GM19023 (cell line): ENCODE results near the gene CD40.
A peak's percentile ranks its signal among the peaks of the same experiment; 100 is the strongest.

ENCODE experiments used
- ATAC-seq: cut with Tn5 transposase; IDR thresholded peaks from one replicate; pipeline ENCODE4 v1.9.1; 2021; ENCODE audit warnings: mild to moderate bottlenecking, moderate library complexity; ENCODE audit not compliant: unreplicated experiment

Gene CD40

DNA sequence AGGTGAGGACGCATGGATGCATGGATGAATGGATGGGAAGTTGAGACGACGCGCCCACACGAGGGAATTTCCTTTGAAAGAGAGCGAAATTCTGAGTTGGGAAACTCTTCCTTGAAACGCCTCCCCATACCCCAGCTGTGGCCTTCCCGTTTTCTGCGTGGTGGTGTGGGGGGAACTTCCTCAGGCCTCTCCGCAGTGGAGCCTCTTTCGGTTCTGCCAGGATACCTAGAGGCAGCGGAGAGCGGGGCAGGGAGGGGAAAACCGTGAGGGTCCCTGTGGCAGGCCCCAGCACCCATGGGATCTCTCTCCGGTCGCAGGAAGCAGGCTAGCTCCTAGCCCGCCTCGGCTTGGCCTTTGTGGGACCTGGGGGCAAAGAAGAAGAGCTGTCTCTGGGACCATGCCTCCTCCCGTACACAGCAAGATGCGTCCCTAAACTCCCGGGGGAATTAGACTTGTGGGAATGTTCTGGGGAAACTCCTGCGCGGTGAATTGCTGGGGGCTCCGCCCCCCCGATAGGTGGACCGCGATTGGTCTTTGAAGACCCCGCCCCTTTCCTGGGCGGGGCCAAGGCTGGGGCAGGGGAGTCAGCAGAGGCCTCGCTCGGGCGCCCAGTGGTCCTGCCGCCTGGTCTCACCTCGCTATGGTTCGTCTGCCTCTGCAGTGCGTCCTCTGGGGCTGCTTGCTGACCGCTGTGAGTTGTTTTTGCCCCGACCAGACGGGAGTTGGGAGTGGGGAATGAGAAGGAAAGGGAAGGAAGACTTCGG lies at the start of gene CD40:
Gene CD40 (plus strand): TSS at position 611 of the 764 bp plus-strand sequence. CDS start 30 bp downstream, at position 641.
- ATAC-seq = peak; percentile 79

DNA sequence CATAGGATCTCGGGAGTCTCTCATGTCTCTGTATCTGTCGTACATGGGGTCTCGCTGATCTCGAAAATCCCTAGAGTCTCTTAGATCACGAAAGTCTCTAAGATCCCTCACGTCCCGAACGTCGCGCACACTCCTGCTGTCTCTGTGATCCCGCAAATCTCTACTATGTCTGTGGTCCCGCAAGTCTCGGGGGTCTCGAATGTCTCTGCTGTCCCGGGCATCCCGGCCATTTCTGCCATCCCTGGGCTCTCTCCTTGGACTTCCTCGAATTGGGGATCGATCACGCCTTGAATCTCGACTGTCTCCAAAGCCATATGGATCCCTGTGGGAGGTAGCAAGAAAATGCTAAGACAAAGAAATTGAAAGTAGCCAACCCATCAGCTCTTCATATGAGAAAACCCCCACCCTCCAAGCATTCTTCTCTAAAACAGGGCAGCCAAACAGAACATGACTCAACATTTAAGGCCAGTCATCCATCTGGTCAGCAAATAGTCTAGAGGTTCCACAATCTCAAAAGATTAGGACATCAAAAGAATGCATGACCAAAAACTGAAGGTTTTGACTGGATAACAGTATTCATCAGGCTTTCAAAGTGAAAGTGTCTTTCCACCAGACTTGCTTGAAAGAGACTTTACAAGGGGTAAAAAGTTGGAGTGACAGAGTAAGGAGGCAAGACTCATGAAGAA lies 47.8 kb upstream of the CD40 start:
- no peak for ATAC-seq

DNA sequence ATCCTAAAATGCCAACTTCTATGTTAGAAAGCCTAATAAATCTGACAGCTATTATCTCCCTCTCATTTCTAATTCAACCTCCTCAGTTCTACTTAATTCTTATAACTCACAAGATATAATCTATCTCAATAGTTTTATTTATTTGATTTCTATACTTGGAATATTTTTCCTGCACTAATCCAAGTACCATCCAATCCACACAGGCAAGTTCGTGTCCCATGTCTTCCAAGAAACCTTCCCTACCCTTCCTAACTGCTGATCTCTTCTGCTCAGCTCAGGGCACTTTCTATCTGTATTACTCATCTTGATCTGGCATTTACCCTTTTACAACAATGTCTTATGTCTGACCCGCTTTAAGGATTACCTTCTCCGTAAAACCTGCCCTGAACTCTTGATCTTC lies 46.5 kb upstream of the CD40 start:
- no peak for ATAC-seq

DNA sequence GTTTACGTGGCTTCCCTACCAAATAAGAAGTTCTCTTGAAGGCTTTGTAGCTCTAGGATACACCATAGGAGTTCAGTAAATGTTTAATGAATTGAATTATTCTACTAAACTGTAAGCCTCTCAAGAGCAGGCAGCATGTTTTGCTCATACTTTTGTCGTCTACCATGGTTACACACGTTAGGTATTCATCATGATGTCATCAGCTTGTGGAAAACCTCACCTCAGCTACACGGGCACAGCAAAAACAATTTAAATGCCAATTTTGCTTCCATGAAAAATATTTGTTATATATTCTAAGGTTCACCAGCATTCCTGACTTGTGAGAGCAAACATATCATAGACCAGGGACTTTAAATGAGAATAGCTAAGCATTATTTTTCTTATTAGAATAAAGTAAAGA lies 45.1 kb upstream of the CD40 start:
- no peak for ATAC-seq

- ATAC-seq = no peak
These were observed 44.7 kb upstream of the CD40 start for GRCh38 chr20:46073443-46073842.

DNA sequence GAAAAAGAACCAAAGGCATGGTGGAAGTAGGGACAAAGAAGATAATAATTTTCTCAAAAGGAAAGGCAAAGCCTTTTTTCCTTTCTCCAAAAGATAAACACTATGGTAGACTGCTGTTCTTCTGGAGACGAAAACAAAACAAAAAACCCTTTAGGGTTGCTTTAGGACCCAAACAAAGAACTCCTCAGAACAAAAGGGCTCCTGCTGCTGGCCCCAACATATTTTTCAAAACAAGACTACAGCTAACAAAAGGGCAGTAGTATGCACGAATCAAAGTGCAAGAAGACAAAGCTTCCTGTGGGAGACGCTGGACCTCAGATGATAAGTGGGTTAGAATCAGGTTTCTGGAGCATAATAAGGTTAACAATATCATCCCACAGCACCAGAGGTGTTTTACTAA lies 44.1 kb upstream of the CD40 start:
- ATAC-seq = no peak

DNA sequence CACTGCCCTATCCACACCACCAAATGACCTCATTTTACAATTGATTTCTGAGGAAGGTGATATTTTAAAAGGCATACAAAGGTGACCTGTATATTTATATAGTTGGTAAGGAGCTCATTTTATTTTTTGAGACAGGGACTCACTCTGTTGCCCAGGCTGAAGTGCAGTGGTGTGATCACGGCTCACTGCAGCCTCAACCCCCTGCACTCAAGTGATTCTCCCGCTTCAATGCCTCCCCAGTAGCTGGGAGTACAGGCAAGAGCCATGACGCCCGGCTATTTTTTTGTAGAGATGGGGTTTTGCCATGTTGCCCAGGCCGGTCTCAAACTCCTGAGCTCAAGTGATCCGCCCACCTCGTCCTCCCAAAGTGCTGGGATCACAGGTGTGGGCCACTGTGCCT lies 41.3 kb upstream of the CD40 start:
- ATAC-seq = no peak

GRCh38 chr20:46077642-46078305 lies 40.3 kb upstream of the CD40 start:
- no peak for ATAC-seq

DNA sequence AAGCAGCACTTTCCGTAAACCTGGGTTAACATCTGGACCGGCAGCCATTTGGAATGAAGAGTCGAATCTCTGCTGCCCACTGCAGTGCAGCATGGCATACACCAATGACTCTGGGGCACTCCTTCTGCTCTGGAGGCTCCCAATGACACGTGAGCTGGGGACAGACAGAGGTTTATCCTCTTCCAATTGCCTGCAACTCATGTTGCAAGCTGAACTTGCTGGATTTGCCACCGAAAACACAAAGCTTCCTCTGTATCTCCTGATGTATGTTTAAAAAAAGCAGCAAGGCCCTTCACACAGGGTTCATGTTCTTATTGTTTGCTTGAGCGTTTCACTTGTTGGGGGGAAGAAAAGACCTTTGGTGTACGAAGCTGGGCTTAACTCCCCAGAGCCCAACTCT lies 39.2 kb upstream of the CD40 start:
- ATAC-seq = no peak

- ATAC-seq = no peak
These were observed 37.0 kb upstream of the CD40 start for GRCh38 chr20:46081074-46081473.

DNA sequence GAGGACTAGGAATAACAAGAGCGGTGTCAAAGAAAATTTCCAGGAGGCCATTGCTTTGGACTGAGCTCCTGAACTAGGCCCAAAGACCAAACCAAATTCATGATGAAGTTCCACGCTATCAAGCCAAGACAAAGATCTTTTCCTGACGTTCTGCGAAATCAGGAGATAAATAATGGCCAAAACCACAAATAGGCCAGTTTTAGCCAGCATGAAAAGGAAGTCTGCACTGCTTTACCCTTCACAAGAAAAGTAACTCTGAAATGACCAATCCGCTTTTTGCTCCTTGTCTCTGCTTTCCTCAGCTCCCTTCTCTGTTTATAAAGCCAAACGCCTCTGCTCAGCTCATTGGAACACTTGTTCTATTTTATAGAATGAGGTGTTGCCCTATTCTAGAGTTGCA lies 35.0 kb upstream of the CD40 start:
- ATAC-seq = no peak

DNA sequence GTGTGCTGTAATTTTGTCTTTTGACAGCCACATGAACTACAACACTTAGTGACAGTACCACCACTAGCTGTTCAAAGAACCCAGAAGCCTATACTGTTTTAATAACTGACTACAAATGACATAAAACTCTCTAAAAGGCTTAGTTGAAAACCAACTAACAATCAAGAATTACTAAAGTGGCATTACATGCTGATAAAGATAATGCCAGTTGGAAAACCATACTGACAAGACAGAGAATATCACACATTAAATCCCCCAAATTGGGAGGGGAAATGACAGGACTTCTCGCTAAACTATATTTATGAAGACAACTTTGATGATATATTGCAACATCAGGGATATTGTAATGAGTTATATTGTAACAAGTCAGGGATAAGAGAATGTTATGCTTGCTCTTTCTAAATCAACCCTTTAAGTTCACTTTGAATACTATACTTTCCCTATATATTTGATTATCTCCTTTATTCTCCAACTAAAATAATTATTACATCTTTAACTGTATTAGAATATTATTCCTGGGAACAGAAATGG lies 34.5 kb upstream of the CD40 start:
- no peak for ATAC-seq

GRCh38 chr20:46084805-46085178 lies 33.3 kb upstream of the CD40 start:
- ATAC-seq = no peak

- ATAC-seq = no peak
These were observed 32.8 kb upstream of the CD40 start for GRCh38 chr20:46085179-46085851.

GRCh38 chr20:46087161-46087560 lies 31.0 kb upstream of the CD40 start:
- no peak for ATAC-seq

GRCh38 chr20:46088409-46089166 lies 29.5 kb upstream of the CD40 start:
- ATAC-seq = no peak

DNA sequence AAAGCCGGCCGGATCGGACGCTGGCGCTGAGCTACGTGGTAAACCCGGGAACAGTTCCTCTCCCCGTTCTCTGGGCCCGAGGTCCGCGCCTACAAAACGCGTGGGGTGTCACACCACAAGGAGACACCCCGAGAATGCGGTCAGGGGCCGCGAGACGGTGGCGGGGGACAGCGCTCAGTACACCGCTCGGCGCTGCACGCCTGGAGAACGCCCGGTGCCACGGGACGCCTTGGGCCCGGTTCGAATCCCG lies 29.0 kb upstream of the CD40 start:
- peak; percentile 25 for ATAC-seq

- peak; percentile 84 for ATAC-seq
These were observed 28.4 kb upstream of the CD40 start, which contains the start of gene NCOA5 for GRCh38 chr20:46089417-46090388. Gene NCOA5, minus strand, starts transcription at chr20:46089962. Its CDS starts 10,538 bp downstream, at chr20:46079424.
